A549 (cell line): Measurements from ENCODE around the gene ELAVL1. TPM values are rescaled to one million over a fixed set of nuclear protein-coding genes. Genes with fewer than 3 reads are reported as not detected.
A peak's percentile ranks its signal among the peaks of the same experiment; 100 is the strongest.

Source experiments
- ATAC-seq, 2 experiments: fragments of 200-7000 bp in 1 of 2; fragments of >200 bp in 1 of 2; cut with Nextera tagmentation in 1 of 2; cut with Tn5 transposase in 1 of 2; 3 replicates each; pipeline versions ENCODE4 v1.8.0 to v1.9.1; 2018 to 2020; ENCODE audit warnings: mild to moderate bottlenecking in 1 of 2, moderate library complexity in 1 of 2
- CTCF ChIA-PET: fragments of 300-600 bp; sonication (Branson Sonifier 250); formaldehyde crosslinking; extraction: SDS; loops from one replicate; lab custom pipeline; 2021; ENCODE audit warnings: antibody characterized with exemption, inconsistent platforms; lab: Yijun Ruan, JAX
- POLR2A ChIA-PET: fragments of 350-600 bp; formaldehyde crosslinking; extraction: SDS; loops from one replicate; lab custom pipeline; 2021; ENCODE audit warnings: antibody characterized with exemption, inconsistent platforms; lab: Yijun Ruan, JAX
- DNase-seq, 2 experiments: peaks; one replicate each; pipeline versions ENCODE4 v3.0.0 to v3.0.0-alpha.2; 2011 to 2016; ENCODE audit warnings: low read depth in 1 of 2, low spot score in 1 of 2
- FAIRE-seq: peaks from 2 replicates; lab custom pipeline; 2011; peaks lifted over from hg19 to GRCh38; lab: Jason Lieb, UNC
- H3K27ac ChIP-seq, 2 experiments: fragments of >200 bp; sonication (Bioruptor Twin); formaldehyde crosslinking; 3 replicates each; pipeline ENCODE4 v1.5.1; 2016 to 2017
- H3K4me1 ChIP-seq: fragments of >200 bp; sonication (Bioruptor Twin); formaldehyde crosslinking; 3 replicates; pipeline ENCODE4 v1.6.1; 2016
- H3K4me2 ChIP-seq: fragments of >200 bp; sonication (Bioruptor Twin); formaldehyde crosslinking; 3 replicates; pipeline ENCODE4 v1.6.1; 2016
- H3K4me3 ChIP-seq: fragments of >200 bp; sonication (Bioruptor Twin); formaldehyde crosslinking; 3 replicates; pipeline ENCODE4 v1.5.1; 2016
- H3K9me3 ChIP-seq: fragments of >200 bp; sonication (Bioruptor Twin); formaldehyde crosslinking; 3 replicates; pipeline ENCODE4 v1.6.1; 2016
- CBX2 ChIP-seq: fragments of 200-600 bp; sonication (generic); IDR thresholded peaks from 2 replicates; pipeline ENCODE4 v1.6.1; 2016; ENCODE audit warnings: low read depth, mild to moderate bottlenecking, borderline replicate concordance
- CHD2 ChIP-seq: fragments of 150-350 bp; IDR thresholded peaks from 2 replicates; pipeline ENCODE4 v1.6.1; 2014; ENCODE audit warnings: low read length; ENCODE audit not compliant: partially characterized antibody
- EP300 ChIP-seq, 2 experiments: fragments of >200 bp; sonication (Bioruptor Twin); formaldehyde crosslinking; IDR thresholded peaks; 2 replicates in 1 of 2; 3 replicates in 1 of 2; pipeline ENCODE4 v1.6.1; 2016 to 2017
- JUN ChIP-seq, 2 experiments: fragments of >200 bp; sonication (Bioruptor Twin); formaldehyde crosslinking; IDR thresholded peaks; 2 replicates in 1 of 2; 3 replicates in 1 of 2; pipeline ENCODE4 v1.6.1; 2016 to 2017
- JUNB ChIP-seq: fragments of >200 bp; sonication (Bioruptor Twin); formaldehyde crosslinking; IDR thresholded peaks from 2 replicates; pipeline ENCODE4 v1.6.1; 2016
- KDM1A ChIP-seq: fragments of 200-600 bp; sonication (generic); IDR thresholded peaks from 2 replicates; pipeline ENCODE4 v1.6.1; 2016; ENCODE audit warnings: low read depth, mild to moderate bottlenecking
- MAFK ChIP-seq: fragments of 450-650 bp; IDR thresholded peaks from 2 replicates; pipeline ENCODE4 v1.6.1; 2014; ENCODE audit not compliant: partially characterized antibody
- PHF8 ChIP-seq: fragments of 200-600 bp; sonication (generic); IDR thresholded peaks from 2 replicates; pipeline ENCODE4 v1.6.1; 2016; ENCODE audit warnings: low read depth, mild to moderate bottlenecking, antibody characterized with exemption, moderate library complexity, borderline replicate concordance
- POLR2A ChIP-seq: IDR thresholded peaks from 2 replicates; pipeline ENCODE4 v1.6.1; 2012; ENCODE audit warnings: mild to moderate bottlenecking, low read length
- POLR2AphosphoS2 ChIP-seq: conservative IDR thresholded peaks from 2 replicates; pipeline ENCODE4 v1.6.1; 2012; ENCODE audit warnings: low read length, improper control_type of control experiment, inconsistent platforms
- TP53 ChIP-seq: fragments of 250-450 bp; sonication (Bioruptor Pico); IDR thresholded peaks from 2 replicates; pipeline ENCODE4 v1.5.0; 2021; ENCODE audit warnings: mild to moderate bottlenecking, moderate library complexity
- ZFP36 ChIP-seq: fragments of 450-650 bp; IDR thresholded peaks from 2 replicates; pipeline ENCODE4 v1.6.1; 2014; ENCODE audit warnings: borderline replicate concordance; ENCODE audit not compliant: partially characterized antibody
- WGBS: methylation state at CpG from one replicate; pipeline ENCODE4 v1.1.6; 2017; ENCODE audit errors: missing lambda C conversion rate; 5-methylcytosine and 5-hydroxymethylcytosine counted together
- polyA minus RNA-seq: library from RNA; depleted of rRNA, polyadenylated mRNA; stranded (reverse); fragments of >200 nt; gene quantifications from 2 replicates; pipeline ENCODE4 v1.2.3, GENCODE V29; 2011; rRNA and poly(A)+ RNA removed
- polyA plus RNA-seq, 4 experiments: library from polyadenylated mRNA; depleted of rRNA in 3 of 4; stranded (reverse); fragments of >200 nt; fragmentation: RNase III in 1 of 4; extraction: RNeasy Plus Mini Kit Qiagen cat#74134 plus additional on column Dnase treatment in 1 of 4; gene quantifications; 2 replicates in 3 of 4; 3 replicates in 1 of 4; pipeline ENCODE4 v1.2.3, GENCODE V29; 2011 to 2017
- TF ChIP-seq, protein P1 (sequence below): fragments of >200 bp; sonication (Bioruptor Twin); formaldehyde crosslinking; IDR thresholded peaks from 2 replicates; pipeline ENCODE4 v1.6.1; 2016
- TF ChIP-seq, protein P2 (sequence below): fragments of >200 bp; sonication (Bioruptor Twin); formaldehyde crosslinking; IDR thresholded peaks from 3 replicates; pipeline ENCODE4 v1.6.1; 2016
- TF ChIP-seq, protein P3 (sequence below): IDR thresholded peaks from 2 replicates; pipeline ENCODE4 v1.6.1; 2012
- TF ChIP-seq, protein P4 (sequence below): IDR thresholded peaks from 2 replicates; pipeline ENCODE4 v1.6.1; 2012

Gene ELAVL1
- polyA plus RNA-seq (2011; rRNA removed) (39.3 and 44.4 TPM in 2 replicates), polyA plus RNA-seq (2017; fragmentation: RNase III; extraction: RNeasy Plus Mini Kit Qiagen cat#74134 plus additional on column Dnase treatment) (55.6 to 58.9 TPM (median 57.3 TPM) in 3 replicates), polyA minus RNA-seq (54.8 and 56.3 TPM in 2 replicates)
- polyA plus RNA-seq (2012; cell fraction: cytosol; rRNA removed): 54.2 and 60.8 TPM in 2 replicates
- 45.8 TPM in 2 replicates for polyA plus RNA-seq (2012; cell fraction: nucleus; rRNA removed)

DNA sequence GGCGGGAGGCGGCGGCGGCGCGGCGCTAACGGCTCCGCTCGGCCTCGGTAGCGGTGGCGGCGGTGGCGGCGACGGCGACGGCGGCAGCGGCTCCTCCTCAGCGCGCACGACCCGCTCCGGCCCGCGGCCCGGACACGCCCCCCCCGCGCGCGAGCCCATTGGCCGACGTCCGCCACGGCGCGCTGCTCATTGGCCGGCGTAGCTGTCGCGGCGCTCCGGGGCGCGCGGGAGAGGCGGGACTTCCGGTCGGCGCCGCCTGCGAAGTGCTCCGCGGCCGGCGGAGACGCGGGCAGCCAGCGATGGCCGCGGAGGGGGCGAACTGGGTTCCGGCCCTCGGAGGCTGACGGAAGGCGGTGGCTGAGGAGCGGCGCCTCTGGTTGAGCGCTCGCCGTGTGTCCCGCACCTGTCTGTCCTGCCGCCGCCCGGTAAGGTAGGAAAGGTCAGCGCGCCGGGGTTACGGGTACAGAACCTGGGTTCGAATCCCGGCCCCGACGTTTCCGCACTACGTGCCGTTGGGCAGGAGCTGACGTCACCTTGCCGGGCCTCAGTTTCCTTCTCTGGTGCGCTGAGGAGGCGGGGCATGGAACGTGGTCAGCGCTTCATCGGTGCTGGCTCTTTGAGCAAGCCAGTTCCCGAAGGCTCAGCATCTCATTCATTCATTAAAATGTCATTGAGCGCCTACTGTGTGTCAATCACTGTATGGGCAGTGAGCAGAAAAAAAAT lies at the start of gene ELAVL1:
ELAVL1 (minus strand) TSS at position 108 of the 723 bp plus-strand sequence. CDS start 13,826 bp downstream, outside the sequence.
- ATAC-seq: peak; percentile 87 to 90
- POLR2A ChIA-PET: interaction anchor here (0.6 to 1.6 kb wide), 4 partner anchors 18 to 121 kb away, joined by 3 to 15 read pairs (median 3); partner anchors contain the start of gene TIMM44
- H3K4me3 ChIP-seq: peak within 1 kb of the TSS; percentile 58

DNA sequence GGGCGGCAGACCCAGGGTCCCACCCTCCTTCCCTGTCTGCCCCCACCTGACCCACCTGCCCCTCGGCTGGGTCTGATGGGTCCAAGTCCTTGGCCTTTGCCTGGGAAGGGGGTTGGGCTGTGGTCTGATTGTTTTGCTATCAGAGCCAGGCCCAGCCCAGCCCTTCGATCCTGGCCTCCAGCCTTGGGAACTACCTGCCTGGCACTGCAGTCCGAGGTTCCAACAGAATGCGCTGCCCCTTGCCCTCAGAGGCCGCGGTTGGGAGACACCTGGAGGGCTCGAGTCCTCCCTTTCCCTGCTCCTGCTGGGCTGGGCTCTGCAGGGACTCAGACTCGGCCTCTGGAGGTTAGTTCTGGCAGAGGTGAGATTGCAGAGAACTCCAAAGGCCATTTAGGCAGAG lies 48.7 kb upstream of the ELAVL1 start:
- ATAC-seq (no peak), DNase-seq (no peak), FAIRE-seq (no peak)
- Histone ChIP-seq H3K27ac (no peak overlapping the region), H3K4me2 (no peak overlapping the region), H3K4me1 (no peaks in the 10 kb centered on the region), H3K9me3 (no peaks in the 10 kb centered on the region), H3K4me3 (no peak overlapping the region)
- TF ChIP-seq, protein P1, sequence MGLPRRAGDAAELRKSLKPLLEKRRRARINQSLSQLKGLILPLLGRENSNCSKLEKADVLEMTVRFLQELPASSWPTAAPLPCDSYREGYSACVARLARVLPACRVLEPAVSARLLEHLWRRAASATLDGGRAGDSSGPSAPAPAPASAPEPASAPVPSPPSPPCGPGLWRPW: no peak
- TF ChIP-seq POLR2A (no peak), MAFK (no peak), JUNB (no peak), EP300 (IDR thresholded peaks at IDR 0.05) (no peak), CBX2 (no peak), POLR2AphosphoS2 (no peak)
- TF ChIP-seq, protein P2, sequence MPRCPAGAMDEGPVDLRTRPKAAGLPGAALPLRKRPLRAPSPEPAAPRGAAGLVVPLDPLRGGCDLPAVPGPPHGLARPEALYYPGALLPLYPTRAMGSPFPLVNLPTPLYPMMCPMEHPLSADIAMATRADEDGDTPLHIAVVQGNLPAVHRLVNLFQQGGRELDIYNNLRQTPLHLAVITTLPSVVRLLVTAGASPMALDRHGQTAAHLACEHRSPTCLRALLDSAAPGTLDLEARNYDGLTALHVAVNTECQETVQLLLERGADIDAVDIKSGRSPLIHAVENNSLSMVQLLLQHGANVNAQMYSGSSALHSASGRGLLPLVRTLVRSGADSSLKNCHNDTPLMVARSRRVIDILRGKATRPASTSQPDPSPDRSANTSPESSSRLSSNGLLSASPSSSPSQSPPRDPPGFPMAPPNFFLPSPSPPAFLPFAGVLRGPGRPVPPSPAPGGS: no peak
- TF ChIP-seq, protein P3, sequence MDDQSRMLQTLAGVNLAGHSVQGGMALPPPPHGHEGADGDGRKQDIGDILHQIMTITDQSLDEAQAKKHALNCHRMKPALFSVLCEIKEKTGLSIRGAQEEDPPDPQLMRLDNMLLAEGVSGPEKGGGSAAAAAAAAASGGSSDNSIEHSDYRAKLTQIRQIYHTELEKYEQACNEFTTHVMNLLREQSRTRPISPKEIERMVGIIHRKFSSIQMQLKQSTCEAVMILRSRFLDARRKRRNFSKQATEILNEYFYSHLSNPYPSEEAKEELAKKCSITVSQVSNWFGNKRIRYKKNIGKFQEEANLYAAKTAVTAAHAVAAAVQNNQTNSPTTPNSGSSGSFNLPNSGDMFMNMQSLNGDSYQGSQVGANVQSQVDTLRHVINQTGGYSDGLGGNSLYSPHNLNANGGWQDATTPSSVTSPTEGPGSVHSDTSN: no peak
- 66% methylated on average over 5 of the region's 9 CpGs for WGBS
- ChIA-PET POLR2A (no interaction called here), CTCF (interaction anchor here (1.2 kb wide), 1 partner anchor 8 kb away, joined by 3 read pairs; no protein-coding TSS in a partner anchor)

More for the DNA sequence above, at the start of gene ELAVL1:
- TF ChIP-seq KDM1A (no peak; the same call in 1 of the 2 replicates), POLR2A (peak; percentile 81), JUN (IDR thresholded peaks at IDR 0.05) (peak; percentile 33 to 72; a peak in 1 of 5 replicates), PHF8 (peak; percentile 97)
- TF ChIP-seq, protein P4, sequence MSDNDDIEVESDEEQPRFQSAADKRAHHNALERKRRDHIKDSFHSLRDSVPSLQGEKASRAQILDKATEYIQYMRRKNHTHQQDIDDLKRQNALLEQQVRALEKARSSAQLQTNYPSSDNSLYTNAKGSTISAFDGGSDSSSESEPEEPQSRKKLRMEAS: peak; percentile 40
- TF ChIP-seq, protein P3: peak; percentile 66; the same call in 1 of the 2 replicates
- CTCF ChIA-PET: interaction anchor here (0.8 to 4.1 kb wide), 3 partner anchors 38 to 61 kb away, joined by 3 to 28 read pairs (median 6); partner anchors contain the start of gene TIMM44
- Histone ChIP-seq H3K27ac (peak within 1 kb of the TSS; percentile 89 to 99), H3K4me2 (peak within 1 kb of the TSS; percentile 93), H3K4me1 (peaks cover 19% of the 10 kb centered on the region), H3K9me3 (no peaks in the 10 kb centered on the region)
- DNase-seq (peak; percentile 64 to 88), FAIRE-seq (no peak)
- 0% methylated on average over 4 of the region's 98 CpGs for WGBS

DNA sequence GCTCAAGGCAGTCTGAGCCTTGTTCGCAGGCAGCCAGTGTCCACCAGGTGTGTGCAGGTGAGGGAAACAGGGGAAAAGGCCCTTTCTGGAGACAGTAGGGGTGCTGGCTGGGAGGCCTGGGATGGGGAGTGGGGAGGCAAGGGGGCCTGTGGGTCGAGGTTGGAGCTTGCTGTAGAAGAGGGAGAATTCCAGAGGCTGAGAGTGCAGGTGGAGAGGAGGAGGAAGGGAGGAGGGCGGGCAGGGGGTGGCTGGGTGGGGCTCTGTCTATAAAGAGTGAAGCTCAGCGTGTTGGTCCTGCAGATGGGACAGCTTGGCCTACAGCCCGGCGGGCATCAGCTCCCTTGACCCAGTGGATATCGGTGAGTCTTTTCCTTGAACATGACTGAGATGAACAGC lies 47.0 kb upstream of the ELAVL1 start, which contains the start of gene CCL25:
CCL25 (plus strand) TSS at position 297 of the 396 bp plus-strand sequence. CDS start 290 bp downstream, outside the sequence.
- H3K4me3 ChIP-seq: no peak within 1 kb of the TSS
- ChIA-PET POLR2A (no interaction called here), CTCF (no interaction called here)
- no peaks in the 10 kb centered on the region for H3K9me3 ChIP-seq
- H3K27ac ChIP-seq: no peak within 1 kb of the TSS
- 76% methylated on average over 6 of the region's 7 CpGs for whole genome bisulfite sequencing
- H3K4me2 ChIP-seq: no peak within 1 kb of the TSS
- no peak for DNase-seq
- no peaks in the 10 kb centered on the region for H3K4me1 ChIP-seq
- TF ChIP-seq TP53 (CRISPR knock-in tag) (no peak), CHD2 (no peak), JUN (IDR thresholded peaks at IDR 0.05) (no peak), ZFP36 (no peak)
- FAIRE-seq: no peak
- ATAC-seq: no peak
